Measurements from ENCODE around the gene GPC6.

DNA sequence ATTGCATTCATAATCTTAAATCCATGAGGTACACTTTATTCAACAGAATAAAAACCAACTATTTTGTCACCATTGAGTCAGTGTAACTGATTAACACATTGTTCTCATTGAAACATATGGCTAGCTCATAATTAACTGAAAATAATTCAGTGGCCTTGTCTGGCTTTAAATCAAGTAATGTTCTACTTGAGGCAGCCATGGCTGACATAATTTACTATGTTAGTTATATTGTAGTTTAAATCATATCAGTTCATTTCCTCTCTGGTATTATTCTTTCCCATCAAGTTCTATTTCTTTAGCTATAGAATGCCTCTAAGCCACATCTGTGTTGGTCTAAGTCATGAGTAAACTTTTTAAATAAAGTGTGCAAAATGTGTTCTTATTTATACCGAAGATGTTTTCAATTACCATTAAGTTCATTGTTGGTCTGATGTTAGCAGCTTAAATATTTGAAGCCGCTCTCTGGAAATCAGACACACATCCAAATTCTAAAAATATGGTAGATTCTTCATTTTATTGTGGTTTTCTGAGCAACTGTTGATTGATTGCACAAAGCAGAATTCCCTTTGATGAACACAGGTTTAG lies 393.7 kb downstream of the GPC6 start:
- TF ChIP-seq, protein P1, sequence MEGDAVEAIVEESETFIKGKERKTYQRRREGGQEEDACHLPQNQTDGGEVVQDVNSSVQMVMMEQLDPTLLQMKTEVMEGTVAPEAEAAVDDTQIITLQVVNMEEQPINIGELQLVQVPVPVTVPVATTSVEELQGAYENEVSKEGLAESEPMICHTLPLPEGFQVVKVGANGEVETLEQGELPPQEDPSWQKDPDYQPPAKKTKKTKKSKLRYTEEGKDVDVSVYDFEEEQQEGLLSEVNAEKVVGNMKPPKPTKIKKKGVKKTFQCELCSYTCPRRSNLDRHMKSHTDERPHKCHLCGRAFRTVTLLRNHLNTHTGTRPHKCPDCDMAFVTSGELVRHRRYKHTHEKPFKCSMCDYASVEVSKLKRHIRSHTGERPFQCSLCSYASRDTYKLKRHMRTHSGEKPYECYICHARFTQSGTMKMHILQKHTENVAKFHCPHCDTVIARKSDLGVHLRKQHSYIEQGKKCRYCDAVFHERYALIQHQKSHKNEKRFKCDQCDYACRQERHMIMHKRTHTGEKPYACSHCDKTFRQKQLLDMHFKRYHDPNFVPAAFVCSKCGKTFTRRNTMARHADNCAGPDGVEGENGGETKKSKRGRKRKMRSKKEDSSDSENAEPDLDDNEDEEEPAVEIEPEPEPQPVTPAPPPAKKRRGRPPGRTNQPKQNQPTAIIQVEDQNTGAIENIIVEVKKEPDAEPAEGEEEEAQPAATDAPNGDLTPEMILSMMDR (IDR thresholded peaks at IDR 0.05): no peak
- TF ChIP-seq POLR2AphosphoS5 (IDR thresholded peaks at IDR 0.05): no peak
